ENCODE results near the gene NOX4. TPM values are rescaled to one million over a fixed set of nuclear protein-coding genes. Genes with fewer than 3 reads are reported as not detected.
A peak's percentile ranks its signal among the peaks of the same experiment; 100 is the strongest.
"Not testable (repeated sequence)": the region's sequence is repeated elsewhere in the genome, so short reads cannot be mapped to it uniquely, and the experiment has no call there.

NOX4 gene
- total RNA-seq, 1 donor from 2014 or later = 9.8 TPM

GRCh38 chr11:89381094-89381493 is 110.1 kb downstream of the NOX4 start:
- Histone ChIP-seq H3K27ac (peak overlapping the region; percentile 3), H3K9me3 (no peaks in the 10 kb centered on the region), H3K27me3 (no peaks in the 10 kb centered on the region), H3K4me1 (peaks cover 11% of the 10 kb centered on the region), H3K4me3 (no peak overlapping the region), H3K36me3 (no peaks in the 10 kb centered on the region)
- intact Hi-C loops (cut with DNase I) = no loop called here
- no peak for DNase-seq (ENCODE audit: extremely low spot score in 2 of 2)
- TF ChIP-seq CTCF (IDR thresholded peaks at IDR 0.05) (no peak), POLR2AphosphoS5 (IDR thresholded peaks at IDR 0.05; ENCODE audit: insufficient read depth in 1 of 2, low read depth in 1 of 2) (peak in 1 of 2 donors; percentile 33)

- H3K27ac ChIP-seq = peak overlapping the region; percentile 3
- H3K9me3 ChIP-seq; H3K4me3 ChIP-seq; DNase-seq (ENCODE audit: extremely low spot score in 2 of 2); intact Hi-C loops (cut with DNase I); H3K36me3 ChIP-seq; H3K27me3 ChIP-seq: not testable (repeated sequence)
- peaks cover 11% of the 10 kb centered on the region for H3K4me1 ChIP-seq
Observed at GRCh38 chr11:89379976-89380771, 111.0 kb downstream of the NOX4 start.

GRCh38 chr11:89378986-89379385 is 112.2 kb downstream of the NOX4 start:
- intact Hi-C loops (cut with DNase I) = not testable (repeated sequence)

GRCh38 chr11:89369356-89369755 is 121.8 kb downstream of the NOX4 start:
- H3K9me3 ChIP-seq; H3K27me3 ChIP-seq; intact Hi-C loops (cut with DNase I); DNase-seq (ENCODE audit: extremely low spot score in 2 of 2); H3K36me3 ChIP-seq; H3K4me1 ChIP-seq; H3K27ac ChIP-seq; H3K4me3 ChIP-seq: not testable (repeated sequence)

More at GRCh38 chr11:89378986-89379385, 112.2 kb downstream of the NOX4 start:
- DNase-seq (ENCODE audit: extremely low spot score in 2 of 2); H3K27me3 ChIP-seq; H3K36me3 ChIP-seq; H3K27ac ChIP-seq; H3K4me3 ChIP-seq; H3K9me3 ChIP-seq: not testable (repeated sequence)
- H3K4me1 ChIP-seq = peaks cover 11% of the 10 kb centered on the region

- H3K36me3 ChIP-seq; intact Hi-C loops (cut with DNase I); H3K27ac ChIP-seq; H3K4me1 ChIP-seq; H3K27me3 ChIP-seq; H3K9me3 ChIP-seq; H3K4me3 ChIP-seq; DNase-seq (ENCODE audit: extremely low spot score in 2 of 2): not testable (repeated sequence)
Observed at GRCh38 chr11:89364856-89365255, 126.3 kb downstream of the NOX4 start.

- H3K36me3 ChIP-seq = no peaks in the 10 kb centered on the region
- H3K27me3 ChIP-seq = no peaks in the 10 kb centered on the region
- H3K9me3 ChIP-seq = no peaks in the 10 kb centered on the region
- intact Hi-C loops (cut with DNase I) = no loop called here
- H3K4me1 ChIP-seq = no peaks in the 10 kb centered on the region
- no peak overlapping the region for H3K4me3 ChIP-seq
- H3K27ac ChIP-seq = no peak overlapping the region
- no peak for DNase-seq (ENCODE audit: extremely low spot score in 2 of 2)
- TF ChIP-seq POLR2A (IDR thresholded peaks at IDR 0.05) (no peak), POLR2AphosphoS5 (IDR thresholded peaks at IDR 0.05; ENCODE audit: insufficient read depth in 1 of 2, low read depth in 1 of 2) (no peak), CTCF (IDR thresholded peaks at IDR 0.05) (no peak)
Observed at GRCh38 chr11:89361734-89362133, 129.4 kb downstream of the NOX4 start.

- H3K9me3 ChIP-seq; intact Hi-C loops (cut with DNase I); H3K4me1 ChIP-seq; H3K27me3 ChIP-seq; H3K4me3 ChIP-seq; H3K36me3 ChIP-seq; DNase-seq (ENCODE audit: extremely low spot score in 2 of 2); H3K27ac ChIP-seq: not testable (repeated sequence)
Observed at GRCh38 chr11:89359208-89359607, 132.0 kb downstream of the NOX4 start.

- intact Hi-C loops (cut with DNase I) = no loop called here
- Histone ChIP-seq H3K4me3 (no peak overlapping the region), H3K27ac (no peak overlapping the region), H3K27me3 (no peaks in the 10 kb centered on the region), H3K4me1 (no peaks in the 10 kb centered on the region), H3K9me3 (no peaks in the 10 kb centered on the region), H3K36me3 (no peaks in the 10 kb centered on the region)
- DNase-seq (ENCODE audit: extremely low spot score in 2 of 2) = no peak
- TF ChIP-seq CTCF (IDR thresholded peaks at IDR 0.05) (no peak), POLR2A (IDR thresholded peaks at IDR 0.05) (no peak), POLR2AphosphoS5 (IDR thresholded peaks at IDR 0.05; ENCODE audit: insufficient read depth in 1 of 2, low read depth in 1 of 2) (no peak)
Observed at GRCh38 chr11:89358761-89359160, 132.4 kb downstream of the NOX4 start.

Measured in vagina (tissue), 2 donors.